ENCODE results near the gene ZNF141. TPM values are rescaled to one million over a fixed set of nuclear protein-coding genes. Genes with fewer than 3 reads are reported as not detected.
"Not testable (repeated sequence)": the region's sequence is repeated elsewhere in the genome, so short reads cannot be mapped to it uniquely, and the experiment has no call there.

Gene ZNF141
- total and polyA plus RNA-seq, 2 experiments from 2014 or later: 18.5 to 58.1 TPM

DNA sequence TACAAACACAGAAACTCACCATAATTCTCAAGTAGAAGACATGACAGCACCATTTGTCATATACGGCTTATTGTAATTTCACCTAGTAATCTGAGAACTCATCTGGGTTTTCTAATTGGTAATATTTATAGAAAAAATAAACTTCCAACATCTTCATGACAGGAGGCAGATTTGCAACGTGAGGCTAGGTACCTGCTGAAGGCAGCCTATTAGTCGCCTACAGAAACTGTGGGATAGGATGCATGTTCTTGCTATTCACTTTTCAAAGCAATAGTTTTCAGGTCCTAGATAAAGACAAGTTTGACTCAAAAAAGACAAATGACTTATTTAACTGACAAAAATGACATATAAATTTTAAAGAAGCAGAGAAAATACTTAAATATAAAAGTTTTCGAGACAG is 35.2 kb upstream of the ZNF141 start (continued):
- TF ChIP-seq, protein P1, sequence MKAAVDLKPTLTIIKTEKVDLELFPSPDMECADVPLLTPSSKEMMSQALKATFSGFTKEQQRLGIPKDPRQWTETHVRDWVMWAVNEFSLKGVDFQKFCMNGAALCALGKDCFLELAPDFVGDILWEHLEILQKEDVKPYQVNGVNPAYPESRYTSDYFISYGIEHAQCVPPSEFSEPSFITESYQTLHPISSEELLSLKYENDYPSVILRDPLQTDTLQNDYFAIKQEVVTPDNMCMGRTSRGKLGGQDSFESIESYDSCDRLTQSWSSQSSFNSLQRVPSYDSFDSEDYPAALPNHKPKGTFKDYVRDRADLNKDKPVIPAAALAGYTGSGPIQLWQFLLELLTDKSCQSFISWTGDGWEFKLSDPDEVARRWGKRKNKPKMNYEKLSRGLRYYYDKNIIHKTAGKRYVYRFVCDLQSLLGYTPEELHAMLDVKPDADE (IDR thresholded peaks at IDR 0.05): no peak
- no peak for TF ChIP-seq EZH2phosphoT487 (IDR thresholded peaks at IDR 0.05; ENCODE audit: unreplicated experiment)
- TF ChIP-seq NANOG (IDR thresholded peaks at IDR 0.05; ENCODE audit: borderline replicate concordance): no peak
- TF ChIP-seq STAT1 (IDR thresholded peaks at IDR 0.05; ENCODE audit: unreplicated experiment): no peak
- TF ChIP-seq JUNB (IDR thresholded peaks at IDR 0.05; ENCODE audit: unreplicated experiment): no peak
- TF ChIP-seq, protein P2, sequence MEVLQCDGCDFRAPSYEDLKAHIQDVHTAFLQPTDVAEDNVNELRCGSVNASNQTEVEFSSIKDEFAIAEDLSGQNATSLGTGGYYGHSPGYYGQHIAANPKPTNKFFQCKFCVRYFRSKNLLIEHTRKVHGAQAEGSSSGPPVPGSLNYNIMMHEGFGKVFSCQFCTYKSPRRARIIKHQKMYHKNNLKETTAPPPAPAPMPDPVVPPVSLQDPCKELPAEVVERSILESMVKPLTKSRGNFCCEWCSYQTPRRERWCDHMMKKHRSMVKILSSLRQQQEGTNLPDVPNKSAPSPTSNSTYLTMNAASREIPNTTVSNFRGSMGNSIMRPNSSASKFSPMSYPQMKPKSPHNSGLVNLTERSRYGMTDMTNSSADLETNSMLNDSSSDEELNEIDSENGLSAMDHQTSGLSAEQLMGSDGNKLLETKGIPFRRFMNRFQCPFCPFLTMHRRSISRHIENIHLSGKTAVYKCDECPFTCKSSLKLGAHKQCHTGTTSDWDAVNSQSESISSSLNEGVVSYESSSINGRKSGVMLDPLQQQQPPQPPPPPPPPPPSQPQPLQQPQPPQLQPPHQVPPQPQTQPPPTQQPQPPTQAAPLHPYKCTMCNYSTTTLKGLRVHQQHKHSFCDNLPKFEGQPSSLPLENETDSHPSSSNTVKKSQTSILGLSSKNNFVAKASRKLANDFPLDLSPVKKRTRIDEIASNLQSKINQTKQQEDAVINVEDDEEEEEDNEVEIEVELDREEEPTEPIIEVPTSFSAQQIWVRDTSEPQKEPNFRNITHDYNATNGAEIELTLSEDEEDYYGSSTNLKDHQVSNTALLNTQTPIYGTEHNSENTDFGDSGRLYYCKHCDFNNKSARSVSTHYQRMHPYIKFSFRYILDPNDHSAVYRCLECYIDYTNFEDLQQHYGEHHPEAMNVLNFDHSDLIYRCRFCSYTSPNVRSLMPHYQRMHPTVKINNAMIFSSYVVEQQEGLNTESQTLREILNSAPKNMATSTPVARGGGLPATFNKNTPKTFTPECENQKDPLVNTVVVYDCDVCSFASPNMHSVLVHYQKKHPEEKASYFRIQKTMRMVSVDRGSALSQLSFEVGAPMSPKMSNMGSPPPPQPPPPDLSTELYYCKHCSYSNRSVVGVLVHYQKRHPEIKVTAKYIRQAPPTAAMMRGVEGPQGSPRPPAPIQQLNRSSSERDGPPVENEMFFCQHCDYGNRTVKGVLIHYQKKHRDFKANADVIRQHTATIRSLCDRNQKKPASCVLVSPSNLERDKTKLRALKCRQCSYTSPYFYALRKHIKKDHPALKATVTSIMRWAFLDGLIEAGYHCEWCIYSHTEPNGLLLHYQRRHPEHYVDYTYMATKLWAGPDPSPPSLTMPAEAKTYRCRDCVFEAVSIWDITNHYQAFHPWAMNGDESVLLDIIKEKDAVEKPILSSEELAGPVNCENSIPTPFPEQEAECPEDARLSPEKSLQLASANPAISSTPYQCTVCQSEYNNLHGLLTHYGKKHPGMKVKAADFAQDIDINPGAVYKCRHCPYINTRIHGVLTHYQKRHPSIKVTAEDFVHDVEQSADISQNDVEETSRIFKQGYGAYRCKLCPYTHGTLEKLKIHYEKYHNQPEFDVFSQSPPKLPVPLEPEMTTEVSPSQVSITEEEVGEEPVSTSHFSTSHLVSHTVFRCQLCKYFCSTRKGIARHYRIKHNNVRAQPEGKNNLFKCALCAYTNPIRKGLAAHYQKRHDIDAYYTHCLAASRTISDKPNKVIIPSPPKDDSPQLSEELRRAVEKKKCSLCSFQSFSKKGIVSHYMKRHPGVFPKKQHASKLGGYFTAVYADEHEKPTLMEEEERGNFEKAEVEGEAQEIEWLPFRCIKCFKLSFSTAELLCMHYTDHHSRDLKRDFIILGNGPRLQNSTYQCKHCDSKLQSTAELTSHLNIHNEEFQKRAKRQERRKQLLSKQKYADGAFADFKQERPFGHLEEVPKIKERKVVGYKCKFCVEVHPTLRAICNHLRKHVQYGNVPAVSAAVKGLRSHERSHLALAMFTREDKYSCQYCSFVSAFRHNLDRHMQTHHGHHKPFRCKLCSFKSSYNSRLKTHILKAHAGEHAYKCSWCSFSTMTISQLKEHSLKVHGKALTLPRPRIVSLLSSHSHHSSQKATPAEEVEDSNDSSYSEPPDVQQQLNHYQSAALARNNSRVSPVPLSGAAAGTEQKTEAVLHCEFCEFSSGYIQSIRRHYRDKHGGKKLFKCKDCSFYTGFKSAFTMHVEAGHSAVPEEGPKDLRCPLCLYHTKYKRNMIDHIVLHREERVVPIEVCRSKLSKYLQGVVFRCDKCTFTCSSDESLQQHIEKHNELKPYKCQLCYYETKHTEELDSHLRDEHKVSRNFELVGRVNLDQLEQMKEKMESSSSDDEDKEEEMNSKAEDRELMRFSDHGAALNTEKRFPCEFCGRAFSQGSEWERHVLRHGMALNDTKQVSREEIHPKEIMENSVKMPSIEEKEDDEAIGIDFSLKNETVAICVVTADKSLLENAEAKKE (CRISPR knock-in tag; IDR thresholded peaks at IDR 0.05): no peak

DNA sequence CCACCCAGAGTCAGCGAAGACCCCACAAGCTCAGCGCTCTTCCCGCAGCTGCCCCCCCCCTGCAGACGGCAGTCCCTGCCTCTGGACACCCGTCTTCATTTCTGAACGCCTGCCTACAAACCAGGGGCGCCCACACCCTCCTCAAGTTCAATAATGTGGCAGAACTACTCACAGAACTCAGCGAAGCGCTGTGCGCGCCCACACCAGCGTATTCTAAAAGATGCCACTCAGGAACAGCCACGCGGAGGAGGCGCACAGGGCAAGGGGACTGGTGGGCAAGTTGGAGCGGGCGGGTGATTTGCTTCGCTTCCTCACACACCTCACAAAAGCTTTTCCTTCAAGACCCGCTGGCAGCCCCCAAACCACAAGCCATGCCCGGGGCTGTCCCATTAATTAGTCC is 33.1 kb upstream of the ZNF141 start:
- DNase-seq (ENCODE audit: low spot score); H3K27me3 ChIP-seq (ENCODE audit: insufficient read depth); H3K9me3 Mint-ChIP-seq; H3K27ac ChIP-seq (ENCODE audit: low read depth); H2AFZ ChIP-seq; ATAC-seq; H3K9me2 ChIP-seq (ENCODE audit: insufficient read depth); H3F3A ChIP-seq (replicated peaks; ENCODE audit: low read depth); H3K36me3 ChIP-seq (ENCODE audit: insufficient read depth): not testable (repeated sequence)
- Mint-ChIP-seq H3K27me3 (ENCODE audit: insufficient read depth, low read depth, poor library complexity) (peaks cover 19% of the 10 kb centered on the region), H3K27ac (peak overlapping the region; percentile 98), H3K4me1 (peaks cover 18% of the 10 kb centered on the region), H3K4me3 (peak overlapping the region; percentile 94), H3K36me3 (ENCODE audit: low read depth) (peaks cover 43% of the 10 kb centered on the region)
- Histone ChIP-seq H3K4me2 (peak overlapping the region; percentile 91), H4K20me1 (replicated peaks; ENCODE audit: insufficient read depth) (peaks cover 43% of the 10 kb centered on the region), H3K4me1 (ENCODE audit: insufficient read depth) (peaks cover 11% of the 10 kb centered on the region), H3K79me2 (replicated peaks; ENCODE audit: insufficient read depth) (peaks cover 57% of the 10 kb centered on the region), H3K4me3 (peak overlapping the region; percentile 75)

All from GM23338 (cell line).